ENCODE data around the gene ZSCAN23.

The ZSCAN23 gene

DNA sequence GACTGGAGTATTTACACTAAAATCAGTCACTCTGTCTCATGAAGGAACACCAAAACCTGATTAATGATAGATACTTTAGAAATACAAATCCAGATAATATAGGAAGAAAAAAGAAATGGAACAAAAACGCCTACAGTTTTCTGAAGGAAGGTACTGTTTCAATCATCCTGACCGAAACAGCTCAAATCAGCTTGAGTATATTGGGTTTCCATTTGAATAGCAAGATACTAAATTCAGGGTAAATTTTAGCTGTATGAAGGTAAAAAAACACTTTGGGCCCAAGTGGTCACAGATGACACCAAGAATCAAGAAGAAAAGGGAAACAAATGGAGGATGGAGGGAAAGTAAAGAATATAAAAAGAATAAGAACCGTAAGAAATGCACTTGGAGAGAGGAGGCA lies 6.9 kb downstream of the ZSCAN23 start:
- POLR2A ChIA-PET: no interaction called here
- DNase-seq (ENCODE audit: extremely low spot score): no peak
- TF ChIP-seq BHLHE40 (IDR thresholded peaks at IDR 0.05; ENCODE audit: borderline replicate concordance) (no peak), TARDBP (IDR thresholded peaks at IDR 0.05) (no peak)
- CTCF ChIA-PET: no interaction called here

DNA sequence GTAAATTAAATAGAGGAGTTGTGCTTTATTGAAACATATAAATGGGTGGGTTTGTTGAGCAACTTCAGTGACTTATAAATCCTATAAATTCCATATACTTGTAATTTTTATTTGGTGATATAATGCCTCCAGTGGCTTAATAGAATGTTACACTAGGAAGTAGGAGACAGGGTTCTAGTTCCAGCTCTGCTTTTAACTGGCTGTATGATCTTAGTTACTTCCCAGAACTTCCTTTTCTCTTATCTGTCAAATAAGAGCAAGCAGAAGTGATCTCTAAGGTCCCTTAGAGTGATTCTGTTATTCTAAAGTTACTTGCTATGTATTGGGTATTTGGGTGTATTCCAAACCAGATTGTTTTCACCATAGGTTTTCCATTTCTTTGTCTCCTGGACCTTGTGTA lies 10.2 kb downstream of the ZSCAN23 start:
- ChIA-PET CTCF (no interaction called here), POLR2A (no interaction called here)
- no peak for DNase-seq (ENCODE audit: extremely low spot score)
- TF ChIP-seq TARDBP (IDR thresholded peaks at IDR 0.05) (no peak), ELF4 (IDR thresholded peaks at IDR 0.05) (no peak), ARNT (IDR thresholded peaks at IDR 0.05) (no peak), SP1 (IDR thresholded peaks at IDR 0.05) (no peak), FOXM1 (IDR thresholded peaks at IDR 0.05; ENCODE audit: borderline replicate concordance) (no peak), NFRKB (IDR thresholded peaks at IDR 0.05) (no peak), LEF1 (IDR thresholded peaks at IDR 0.05; ENCODE audit: borderline replicate concordance) (no peak), CTBP1 (IDR thresholded peaks at IDR 0.05; ENCODE audit: borderline replicate concordance) (no peak), HDGF (IDR thresholded peaks at IDR 0.05; ENCODE audit: borderline replicate concordance) (no peak), L3MBTL2 (conservative IDR thresholded peaks at IDR 0.05) (no peak), SUZ12 (IDR thresholded peaks at IDR 0.05) (no peak), FOXK2 (IDR thresholded peaks at IDR 0.05) (no peak), FOXA1 (IDR thresholded peaks at IDR 0.05) (no peak), ZNF384 (IDR thresholded peaks at IDR 0.05) (no peak), BHLHE40 (IDR thresholded peaks at IDR 0.05; ENCODE audit: borderline replicate concordance) (no peak)
- TF ChIP-seq, protein P1, sequence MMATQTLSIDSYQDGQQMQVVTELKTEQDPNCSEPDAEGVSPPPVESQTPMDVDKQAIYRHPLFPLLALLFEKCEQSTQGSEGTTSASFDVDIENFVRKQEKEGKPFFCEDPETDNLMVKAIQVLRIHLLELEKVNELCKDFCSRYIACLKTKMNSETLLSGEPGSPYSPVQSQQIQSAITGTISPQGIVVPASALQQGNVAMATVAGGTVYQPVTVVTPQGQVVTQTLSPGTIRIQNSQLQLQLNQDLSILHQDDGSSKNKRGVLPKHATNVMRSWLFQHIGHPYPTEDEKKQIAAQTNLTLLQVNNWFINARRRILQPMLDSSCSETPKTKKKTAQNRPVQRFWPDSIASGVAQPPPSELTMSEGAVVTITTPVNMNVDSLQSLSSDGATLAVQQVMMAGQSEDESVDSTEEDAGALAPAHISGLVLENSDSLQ (IDR thresholded peaks at IDR 0.05): no peak

DNA sequence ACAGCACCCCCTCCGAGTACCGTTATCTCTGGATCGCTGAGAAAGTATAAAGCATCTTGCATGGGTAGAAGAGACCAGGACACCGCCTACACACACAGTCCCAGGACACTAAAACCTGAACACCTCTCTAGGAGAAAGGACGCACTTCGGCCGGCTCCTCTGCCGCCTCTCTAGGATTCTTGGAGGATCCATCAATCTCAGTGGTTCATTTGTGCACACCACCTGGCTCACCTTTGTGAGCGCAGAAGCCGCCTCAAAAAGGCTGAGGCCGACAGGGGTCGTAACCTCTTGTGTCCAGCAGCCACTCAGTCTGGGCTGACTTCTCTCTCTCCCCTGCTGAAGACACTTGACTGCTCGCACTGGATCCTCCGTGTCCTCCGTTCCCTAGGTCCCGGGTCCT lies 13.5 kb downstream of the ZSCAN23 start:
- POLR2A ChIA-PET: no interaction called here
- CTCF ChIA-PET: no interaction called here
- TF ChIP-seq L3MBTL2 (conservative IDR thresholded peaks at IDR 0.05): no peak
- no peak for TF ChIP-seq NFRKB (IDR thresholded peaks at IDR 0.05)
- TF ChIP-seq SUZ12 (IDR thresholded peaks at IDR 0.05): no peak
- TF ChIP-seq FOXM1 (IDR thresholded peaks at IDR 0.05; ENCODE audit: borderline replicate concordance): no peak
- no peak for DNase-seq (ENCODE audit: extremely low spot score)

DNA sequence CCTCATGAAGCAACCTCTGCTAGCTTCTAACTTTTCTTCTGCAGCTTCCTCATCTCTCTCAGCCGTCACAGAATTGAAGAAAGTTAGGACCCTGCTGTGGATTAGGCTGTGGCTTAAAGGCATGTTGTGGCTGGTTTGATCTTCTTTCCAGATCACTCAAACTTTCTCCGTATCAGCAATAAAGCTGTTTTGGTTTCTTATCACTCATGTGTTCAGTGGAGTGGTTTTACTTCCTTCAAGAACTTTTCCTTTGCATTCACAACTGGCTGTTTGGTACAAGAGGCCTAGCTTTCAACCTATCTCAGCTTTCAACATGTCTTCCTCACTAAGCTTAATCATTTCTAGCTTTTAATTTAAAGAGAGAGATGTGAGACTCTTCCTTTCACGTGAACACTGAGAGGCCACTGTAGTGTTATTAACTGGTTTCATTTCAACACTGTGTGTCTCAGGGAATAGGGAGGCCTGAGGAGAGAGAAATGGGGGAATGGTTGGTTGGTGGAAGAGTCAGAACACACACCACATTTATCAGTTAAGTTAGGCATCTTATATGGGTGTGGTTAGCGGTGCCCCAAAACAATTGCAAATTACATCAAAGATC lies 17.2 kb downstream of the ZSCAN23 start:
- DNase-seq (ENCODE audit: extremely low spot score): no peak
- CTCF ChIA-PET: no interaction called here
- TF ChIP-seq ARNT (IDR thresholded peaks at IDR 0.05): no peak
- no peak for TF ChIP-seq SUZ12 (IDR thresholded peaks at IDR 0.05)
- no peak for TF ChIP-seq LEF1 (IDR thresholded peaks at IDR 0.05; ENCODE audit: borderline replicate concordance)
- TF ChIP-seq SP1 (IDR thresholded peaks at IDR 0.05): no peak
- no peak for TF ChIP-seq FOXK2 (IDR thresholded peaks at IDR 0.05)
- no peak for TF ChIP-seq TARDBP (IDR thresholded peaks at IDR 0.05)
- TF ChIP-seq L3MBTL2 (conservative IDR thresholded peaks at IDR 0.05): no peak
- TF ChIP-seq ELF4 (IDR thresholded peaks at IDR 0.05): no peak
- TF ChIP-seq NFRKB (IDR thresholded peaks at IDR 0.05): no peak
- POLR2A ChIA-PET: interaction anchor here (1.0 kb wide), 1 partner anchor 17 kb away, joined by 3 read pairs; the partner anchor contains the start of gene ZSCAN23

DNA sequence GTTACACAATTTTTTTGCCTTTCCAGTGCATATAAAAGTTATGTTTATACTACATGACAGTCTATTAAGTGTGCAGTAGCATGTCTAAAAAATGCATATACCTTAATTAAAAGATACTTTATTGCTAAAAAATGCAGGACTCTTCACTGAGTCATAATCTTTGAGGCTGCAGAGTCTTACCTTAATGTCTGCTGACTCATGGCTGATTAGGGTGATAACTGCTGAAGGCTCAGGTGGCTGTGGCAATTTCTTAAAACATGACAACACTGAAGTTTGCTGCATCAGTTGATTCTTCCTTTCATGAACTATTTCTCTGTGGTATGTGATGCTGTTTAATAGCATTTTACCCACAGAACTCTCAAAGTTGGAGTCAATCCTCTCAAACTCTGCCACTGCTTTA lies 19.1 kb downstream of the ZSCAN23 start:
- DNase-seq (ENCODE audit: extremely low spot score): no peak
- TF ChIP-seq HDGF (IDR thresholded peaks at IDR 0.05; ENCODE audit: borderline replicate concordance) (no peak), NFRKB (IDR thresholded peaks at IDR 0.05) (no peak), L3MBTL2 (conservative IDR thresholded peaks at IDR 0.05) (no peak), FOXK2 (IDR thresholded peaks at IDR 0.05) (no peak), CTBP1 (IDR thresholded peaks at IDR 0.05; ENCODE audit: borderline replicate concordance) (no peak), SP1 (IDR thresholded peaks at IDR 0.05) (no peak), SUZ12 (IDR thresholded peaks at IDR 0.05) (no peak), ARNT (IDR thresholded peaks at IDR 0.05) (no peak), ZNF384 (IDR thresholded peaks at IDR 0.05) (no peak), TARDBP (IDR thresholded peaks at IDR 0.05) (no peak), ELF4 (IDR thresholded peaks at IDR 0.05) (no peak), LEF1 (IDR thresholded peaks at IDR 0.05; ENCODE audit: borderline replicate concordance) (no peak)
- ChIA-PET CTCF (no interaction called here), POLR2A (no interaction called here)

DNA sequence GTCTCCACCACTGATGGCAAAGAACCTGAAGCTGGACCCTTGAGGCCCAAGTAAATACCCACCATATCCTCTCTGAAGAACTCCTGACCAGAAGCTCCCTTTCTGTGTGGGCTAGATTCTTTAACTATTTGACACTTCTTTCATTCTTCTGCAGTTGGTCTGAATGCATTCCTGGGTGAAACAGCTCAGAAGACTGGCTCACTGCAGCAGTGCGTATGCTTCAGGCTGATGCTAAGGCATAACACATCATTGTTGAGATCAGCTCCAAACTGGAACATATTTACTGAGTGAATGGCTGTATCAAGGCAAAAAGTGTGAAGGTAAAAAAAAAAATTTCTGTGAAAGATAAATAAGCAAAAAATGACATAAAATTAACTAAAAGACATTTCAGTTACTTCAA lies 19.7 kb downstream of the ZSCAN23 start:
- POLR2A ChIA-PET: interaction anchor here (1.0 kb wide), 1 partner anchor 19 kb away, joined by 5 read pairs; the partner anchor contains the start of gene ZSCAN23
- DNase-seq (ENCODE audit: extremely low spot score): no peak
- TF ChIP-seq, protein P1 (IDR thresholded peaks at IDR 0.05): no peak
- TF ChIP-seq FOXM1 (IDR thresholded peaks at IDR 0.05; ENCODE audit: borderline replicate concordance) (no peak), ZNF384 (IDR thresholded peaks at IDR 0.05) (no peak), NFRKB (IDR thresholded peaks at IDR 0.05) (no peak), ARNT (IDR thresholded peaks at IDR 0.05) (no peak), CTBP1 (IDR thresholded peaks at IDR 0.05; ENCODE audit: borderline replicate concordance) (no peak), SUZ12 (IDR thresholded peaks at IDR 0.05) (no peak), FOXA1 (IDR thresholded peaks at IDR 0.05) (no peak), L3MBTL2 (conservative IDR thresholded peaks at IDR 0.05) (no peak), HDGF (IDR thresholded peaks at IDR 0.05; ENCODE audit: borderline replicate concordance) (no peak), SP1 (IDR thresholded peaks at IDR 0.05) (no peak), LEF1 (IDR thresholded peaks at IDR 0.05; ENCODE audit: borderline replicate concordance) (no peak), TARDBP (IDR thresholded peaks at IDR 0.05) (no peak), ELF4 (IDR thresholded peaks at IDR 0.05) (no peak), FOXK2 (IDR thresholded peaks at IDR 0.05) (no peak), BHLHE40 (IDR thresholded peaks at IDR 0.05; ENCODE audit: borderline replicate concordance) (no peak)
- CTCF ChIA-PET: no interaction called here

DNA sequence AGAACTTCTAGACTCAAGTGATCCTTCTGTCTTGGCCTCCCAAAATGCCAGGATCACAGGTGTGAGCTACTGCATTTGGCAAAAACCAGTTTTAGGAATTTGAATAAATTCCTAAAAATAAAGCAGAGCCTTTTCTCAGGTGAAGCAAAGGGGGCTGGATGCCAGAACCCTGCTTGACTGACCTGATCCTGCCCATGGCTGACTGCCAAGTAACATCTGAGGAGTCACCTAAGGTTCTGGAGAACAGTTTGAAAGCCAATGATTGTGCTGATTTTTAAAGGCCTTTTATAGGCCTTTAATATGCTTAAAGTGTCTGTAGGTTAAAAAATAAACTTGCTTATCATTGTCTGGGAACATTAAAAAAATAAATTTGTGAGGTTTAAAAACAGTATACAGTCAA lies 29.6 kb downstream of the ZSCAN23 start:
- CTCF ChIA-PET: no interaction called here
- no peak for TF ChIP-seq HDGF (IDR thresholded peaks at IDR 0.05; ENCODE audit: borderline replicate concordance)
- TF ChIP-seq FOXA1 (IDR thresholded peaks at IDR 0.05): no peak
- TF ChIP-seq, protein P1 (IDR thresholded peaks at IDR 0.05): no peak
- no peak for TF ChIP-seq FOXK2 (IDR thresholded peaks at IDR 0.05)
- no peak for TF ChIP-seq NFRKB (IDR thresholded peaks at IDR 0.05)
- TF ChIP-seq TARDBP (IDR thresholded peaks at IDR 0.05): no peak
- TF ChIP-seq ZNF384 (IDR thresholded peaks at IDR 0.05): no peak
- TF ChIP-seq SP1 (IDR thresholded peaks at IDR 0.05): no peak
- no peak for TF ChIP-seq FOXM1 (IDR thresholded peaks at IDR 0.05; ENCODE audit: borderline replicate concordance)
- no peak for TF ChIP-seq LEF1 (IDR thresholded peaks at IDR 0.05; ENCODE audit: borderline replicate concordance)
- no peak for TF ChIP-seq CTBP1 (IDR thresholded peaks at IDR 0.05; ENCODE audit: borderline replicate concordance)
- TF ChIP-seq ELF4 (IDR thresholded peaks at IDR 0.05): no peak
- no peak for TF ChIP-seq BHLHE40 (IDR thresholded peaks at IDR 0.05; ENCODE audit: borderline replicate concordance)
- no peak for TF ChIP-seq L3MBTL2 (conservative IDR thresholded peaks at IDR 0.05)
- TF ChIP-seq SUZ12 (IDR thresholded peaks at IDR 0.05): no peak
- TF ChIP-seq ARNT (IDR thresholded peaks at IDR 0.05): no peak
- no peak for DNase-seq (ENCODE audit: extremely low spot score)
- POLR2A ChIA-PET: no interaction called here
